Measurements from ENCODE around the gene ZNF205. TPM values are rescaled to one million over a fixed set of nuclear protein-coding genes. Genes with fewer than 3 reads are reported as not detected.

The ZNF205 gene
- total and polyA plus RNA-seq, 2 of the 13 experiments (the other 11 are each of a cell fraction or from before 2014, with no cell fraction given) = 5.8 to 10.2 TPM

- TF ChIP-seq ZNF280D (CRISPR knock-in tag; IDR thresholded peaks at IDR 0.05) = peak; percentile 82; the same call in 1 of the 2 replicates
- 0 out of 2 replicates have a peak, but pooled peaks have one; percentile 34 for TF ChIP-seq HNF1A (IDR thresholded peaks at IDR 0.05; ENCODE audit: low read depth)
- peak; percentile 51; the same call in 1 of the 2 replicates for TF ChIP-seq HNF1A (CRISPR knock-in tag; IDR thresholded peaks at IDR 0.05; ENCODE audit: borderline replicate concordance)
- TF ChIP-seq ZNF275 (CRISPR knock-in tag; IDR thresholded peaks at IDR 0.05; ENCODE audit: borderline replicate concordance) = peak; percentile 55; the same call in 1 of the 2 replicates
- TF ChIP-seq NONO (IDR thresholded peaks at IDR 0.05) = no peak
- TF ChIP-seq NONO (CRISPR knock-in tag; conservative IDR thresholded peaks at IDR 0.05) = peak; percentile 90
- no peak for TF ChIP-seq CREB1 (IDR thresholded peaks at IDR 0.05)
- peak; percentile 55; the same call in 1 of the 2 replicates for TF ChIP-seq CREB1 (CRISPR knock-in tag; IDR thresholded peaks at IDR 0.05)
- peak; percentile 79; the same call in 1 of the 2 replicates for TF ChIP-seq MEIS1 (CRISPR knock-in tag; IDR thresholded peaks at IDR 0.05; ENCODE audit: borderline replicate concordance)
- TF ChIP-seq IKZF4 (CRISPR knock-in tag; IDR thresholded peaks at IDR 0.05; ENCODE audit: borderline replicate concordance, low read depth, not compliant biosample characterization) = peak; percentile 52
- 0 out of 2 replicates have a peak, but pooled peaks have one; percentile 34 for TF ChIP-seq ARNT2 (CRISPR knock-in tag; IDR thresholded peaks at IDR 0.05; ENCODE audit: low read depth)
- no peak for TF ChIP-seq ZNF232 (CRISPR knock-in tag; IDR thresholded peaks at IDR 0.05; ENCODE audit: borderline replicate concordance)
- peak; percentile 72; the same call in 1 of the 2 replicates for TF ChIP-seq ZNF501 (CRISPR knock-in tag; IDR thresholded peaks at IDR 0.05)
- 0 out of 2 replicates have a peak, but pooled peaks have one; percentile 42 for TF ChIP-seq SP2 (CRISPR knock-in tag; IDR thresholded peaks at IDR 0.05)
- peak; percentile 74 for TF ChIP-seq GATAD2A (CRISPR knock-in tag; IDR thresholded peaks at IDR 0.05)
- peak; percentile 25; the same call in 1 of the 2 replicates for TF ChIP-seq ZKSCAN8 (CRISPR knock-in tag; IDR thresholded peaks at IDR 0.05; ENCODE audit: borderline replicate concordance)
- peak; percentile 93 for TF ChIP-seq ZNF691 (CRISPR knock-in tag; IDR thresholded peaks at IDR 0.05; ENCODE audit: borderline replicate concordance, low read depth)
- TF ChIP-seq CCDC6 (CRISPR knock-in tag; IDR thresholded peaks at IDR 0.05) = no peak
- TF ChIP-seq ZNF292 (CRISPR knock-in tag; IDR thresholded peaks at IDR 0.05; ENCODE audit: borderline replicate concordance, low read depth) = peak; percentile 21; the same call in 1 of the 2 replicates
These were observed at the start of gene ZNF205 (continued) for GRCh38 chr16:3112058-3112880.

Data from HepG2 (cell line).